C4-2B (cell line): Measurements from ENCODE around the gene WWP2.

Source experiments
- CTCF ChIP-seq: fragments of 450-650 bp; conservative IDR thresholded peaks from 2 replicates; pipeline ENCODE4 v1.5.1; 2017; ENCODE audit warnings: mild to moderate bottlenecking
- ZFX ChIP-seq: fragments of 450-650 bp; IDR thresholded peaks from 2 replicates; pipeline ENCODE4 v1.6.1; 2017

GRCh38 chr16:69732101-69732500, 30.0 kb upstream of the WWP2 start:
- no peak for TF ChIP-seq CTCF
- TF ChIP-seq ZFX: no peak
